Suprapubic skin (tissue), 4 donors: ENCODE measurements around the gene TBC1D16. TPM values are rescaled to one million over a fixed set of nuclear protein-coding genes. Genes with fewer than 3 reads are reported as not detected.

Source experiments
- DNase-seq, 2 donors: peaks; one replicate each; pipeline ENCODE4 v3.0.0-alpha.2; 2019; ENCODE audit warnings: low spot score in 2 of 2
- H3K27ac ChIP-seq: fragments of 200-600 bp; sonication (generic); one replicate; pipeline ENCODE4 v1.5.1; 2019
- H3K27me3 ChIP-seq: fragments of 200-600 bp; sonication (generic); one replicate; pipeline ENCODE4 v1.5.1; 2019
- H3K36me3 ChIP-seq: fragments of 200-600 bp; sonication (generic); one replicate; pipeline ENCODE4 v1.5.1; 2019
- H3K4me1 ChIP-seq: fragments of 200-600 bp; sonication (generic); one replicate; pipeline ENCODE4 v1.5.1; 2019
- H3K4me3 ChIP-seq: fragments of 200-600 bp; sonication (generic); one replicate; pipeline ENCODE4 v1.5.1; 2019; ENCODE audit warnings: mild to moderate bottlenecking
- H3K9me3 ChIP-seq: fragments of 200-600 bp; sonication (generic); one replicate; pipeline ENCODE4 v1.5.1; 2019
- CTCF ChIP-seq, 2 donors: fragments of 200-600 bp in 1 of 2; fragments of 450-650 bp in 1 of 2; sonication (generic) in 1 of 2; IDR thresholded peaks; one replicate each; pipeline ENCODE4 v1.5.1; 2016 to 2019; ENCODE audit warnings: antibody characterized with exemption in 2 of 2, mild to moderate bottlenecking in 1 of 2, moderate library complexity in 1 of 2
- EP300 ChIP-seq: sonication (generic); formaldehyde crosslinking; IDR thresholded peaks from one replicate; pipeline ENCODE4 v1.6.1; 2017; ENCODE audit warnings: antibody characterized with exemption
- POLR2A ChIP-seq, 2 donors: fragments of 450-650 bp; IDR thresholded peaks; one replicate each; pipeline ENCODE4 v1.6.1; 2017; ENCODE audit warnings: antibody characterized with exemption in 2 of 2, mild to moderate bottlenecking in 2 of 2, moderate library complexity in 2 of 2
- POLR2AphosphoS5 ChIP-seq, 3 donors: sonication (generic); formaldehyde crosslinking; IDR thresholded peaks; one replicate each; pipeline ENCODE4 v1.6.1; 2017; ENCODE audit warnings: antibody characterized with exemption in 3 of 3
- WGBS: methylation state at CpG from one replicate; pipeline ENCODE4 v1.1.5; 2018; 5-methylcytosine and 5-hydroxymethylcytosine counted together
- total RNA-seq, 4 donors: library from RNA; depleted of rRNA; stranded (reverse); fragments of >200 nt; gene quantifications; one replicate each; pipeline ENCODE4 v1.1.0, GENCODE V29; 2016

The TBC1D16 gene
- total RNA-seq, 4 donors from 2014 or later, result 18.6 to 33.6 (median 22.7) TPM

GRCh38 chr17:79991140-79991923 lies 44.3 kb downstream of the TBC1D16 start:
- 68% methylated on average over 11 of the region's 30 CpGs for WGBS
- H3K9me3 ChIP-seq, result no peaks in the 10 kb centered on the region
- H3K27me3 ChIP-seq, result no peaks in the 10 kb centered on the region
- DNase-seq, result peak in 1 of 2 donors; percentile 86
- no peak for TF ChIP-seq POLR2AphosphoS5 (IDR thresholded peaks at IDR 0.05)
- no peak for TF ChIP-seq EP300
- TF ChIP-seq POLR2A (IDR thresholded peaks at IDR 0.05), result no peak
- TF ChIP-seq CTCF (IDR thresholded peaks at IDR 0.05), result peak in 1 of 2 donors; percentile 72
- peaks cover 56% of the 10 kb centered on the region for H3K4me1 ChIP-seq
- H3K36me3 ChIP-seq, result no peaks in the 10 kb centered on the region
- peak overlapping the region; percentile 35 for H3K4me3 ChIP-seq
- H3K27ac ChIP-seq, result no peak overlapping the region

DNA sequence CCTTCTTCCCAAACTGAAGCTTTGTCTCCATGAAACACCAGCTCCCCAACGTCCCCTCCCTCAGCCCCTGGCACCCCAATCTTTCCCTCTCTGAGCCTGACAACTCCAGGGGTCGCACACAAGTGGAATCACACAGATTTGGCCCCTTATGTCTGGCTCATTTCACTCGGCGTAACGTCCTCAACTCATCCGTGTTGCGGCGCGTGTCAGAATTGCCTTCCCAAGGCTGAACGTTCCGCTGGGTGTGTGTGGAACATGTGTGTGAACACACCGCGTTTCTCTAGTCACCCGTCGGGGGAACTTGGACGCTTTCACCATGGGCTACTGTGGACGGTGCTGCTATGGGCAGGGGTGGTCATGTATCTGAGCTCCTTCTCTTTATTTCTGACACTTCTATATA lies 45.0 kb downstream of the TBC1D16 start:
- H3K27me3 ChIP-seq, result no peaks in the 10 kb centered on the region
- H3K4me1 ChIP-seq, result peaks cover 57% of the 10 kb centered on the region
- H3K36me3 ChIP-seq, result no peaks in the 10 kb centered on the region
- H3K9me3 ChIP-seq, result no peaks in the 10 kb centered on the region
- H3K27ac ChIP-seq, result no peak overlapping the region
- no peak for TF ChIP-seq CTCF (IDR thresholded peaks at IDR 0.05)
- TF ChIP-seq EP300, result no peak
- TF ChIP-seq POLR2AphosphoS5 (IDR thresholded peaks at IDR 0.05), result no peak
- TF ChIP-seq POLR2A (IDR thresholded peaks at IDR 0.05), result no peak
- no peak overlapping the region for H3K4me3 ChIP-seq
- no peak for DNase-seq
- 91% methylated on average over 17 of the region's 17 CpGs for WGBS

- Histone ChIP-seq H3K36me3 (no peaks in the 10 kb centered on the region), H3K4me1 (peaks cover 57% of the 10 kb centered on the region), H3K9me3 (no peaks in the 10 kb centered on the region), H3K4me3 (no peak overlapping the region), H3K27me3 (no peaks in the 10 kb centered on the region), H3K27ac (no peak overlapping the region)
- TF ChIP-seq EP300, result no peak
- no peak for TF ChIP-seq POLR2A (IDR thresholded peaks at IDR 0.05)
- no peak for TF ChIP-seq POLR2AphosphoS5 (IDR thresholded peaks at IDR 0.05)
- no peak for TF ChIP-seq CTCF (IDR thresholded peaks at IDR 0.05)
- no peak for DNase-seq
- 91% methylated on average over 21 of the region's 21 CpGs for WGBS
Measured at GRCh38 chr17:79990051-79990592, 45.5 kb downstream of the TBC1D16 start.

DNA sequence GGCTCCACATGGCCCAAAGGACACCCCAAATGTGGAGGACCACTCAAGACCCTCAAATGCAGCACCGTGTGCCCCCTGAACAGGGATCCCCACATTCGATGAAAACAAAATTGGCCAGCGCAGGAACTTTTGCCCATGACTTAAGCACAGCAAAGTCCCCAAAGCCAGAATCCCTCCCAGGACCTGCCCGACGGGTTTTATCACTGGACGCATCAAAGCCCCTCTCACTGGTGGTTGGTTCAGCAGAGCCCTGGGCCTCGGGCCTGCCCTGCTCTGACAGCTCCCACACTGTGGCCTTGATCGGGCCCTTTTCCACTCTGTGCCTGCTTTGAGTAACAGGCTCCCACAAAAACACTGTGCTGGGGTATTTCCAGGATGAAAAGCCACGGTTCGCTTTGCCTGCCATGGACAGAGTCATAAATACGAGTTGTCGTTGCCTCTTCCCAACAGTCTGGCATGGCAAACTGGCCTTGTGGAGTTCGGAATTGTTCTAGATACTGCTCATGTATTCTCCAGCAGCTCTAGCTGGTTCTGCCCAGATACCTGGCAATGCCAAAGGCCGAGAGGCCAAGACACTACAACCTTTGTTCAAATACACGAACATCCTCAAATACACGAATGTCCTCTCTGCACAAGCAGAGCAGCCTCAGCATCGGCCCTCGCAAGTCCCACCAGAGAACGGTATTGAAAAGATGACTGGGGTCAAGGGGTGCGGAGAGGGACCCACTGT lies 46.4 kb downstream of the TBC1D16 start:
- no peaks in the 10 kb centered on the region for H3K36me3 ChIP-seq
- no peak overlapping the region for H3K4me3 ChIP-seq
- H3K27ac ChIP-seq, result no peak overlapping the region
- TF ChIP-seq EP300 (no peak), CTCF (IDR thresholded peaks at IDR 0.05) (no peak), POLR2A (IDR thresholded peaks at IDR 0.05) (no peak), POLR2AphosphoS5 (IDR thresholded peaks at IDR 0.05) (no peak)
- H3K9me3 ChIP-seq, result no peaks in the 10 kb centered on the region
- H3K4me1 ChIP-seq, result peaks cover 56% of the 10 kb centered on the region
- H3K27me3 ChIP-seq, result no peaks in the 10 kb centered on the region
- no peak for DNase-seq
- 95% methylated on average over 17 of the region's 20 CpGs for WGBS
